H1 (cell line): Measurements from ENCODE around the gene C12orf42. TPM values are rescaled to one million over a fixed set of nuclear protein-coding genes. Genes with fewer than 3 reads are reported as not detected.

Experiments used
- CTCF ChIA-PET: fragments of 300-600 bp; sonication (Branson Sonifier 250); formaldehyde crosslinking; loops from one replicate; lab custom pipeline; 2021; ENCODE audit not compliant: partially characterized antibody; lab: Charles Lee
- POLR2A ChIA-PET: fragments of 300-600 bp; sonication (Branson Sonifier 250); formaldehyde crosslinking; loops from one replicate; lab custom pipeline; 2021; ENCODE audit warnings: inconsistent platforms; ENCODE audit not compliant: partially characterized antibody; lab: Charles Lee
- DNase-seq, 2 experiments: peaks; one replicate each; pipeline versions ENCODE4 v3.0.0 to v3.0.0-alpha.2; 2010 to 2022; ENCODE audit warnings: low spot score in 2 of 2, low read depth in 1 of 2, mixed read lengths in 1 of 2
- FAIRE-seq: peaks from 2 replicates; lab custom pipeline; 2011; peaks lifted over from hg19 to GRCh38; lab: Jason Lieb, UNC
- H2AFZ ChIP-seq: 2 replicates; pipeline ENCODE4 v1.8.1; 2012; ENCODE audit warnings: low read length, inconsistent platforms
- H2AK5ac ChIP-seq: 2 replicates; pipeline ENCODE4 v1.6.1; 2013; ENCODE audit warnings: low read depth, low read length
- H2BK120ac ChIP-seq: replicated peaks from 2 replicates; pipeline ENCODE3; 2013; ENCODE audit warnings: low read depth, low read length, inconsistent platforms
- H2BK12ac ChIP-seq: 2 replicates; pipeline ENCODE4 v1.6.1; 2013; ENCODE audit warnings: low read depth, low read length
- H2BK15ac ChIP-seq: 2 replicates; pipeline ENCODE4 v1.6.1; 2013; ENCODE audit warnings: low read length
- H2BK20ac ChIP-seq: 2 replicates; pipeline ENCODE4 v1.6.1; 2013; ENCODE audit warnings: low read length
- H2BK5ac ChIP-seq: 2 replicates; pipeline ENCODE4 v1.6.1; 2013; ENCODE audit warnings: low read depth, low read length
- H3K14ac ChIP-seq: 2 replicates; pipeline ENCODE4 v1.6.1; 2013; ENCODE audit warnings: inconsistent platforms; ENCODE audit not compliant: insufficient read length
- H3K18ac ChIP-seq: 2 replicates; pipeline ENCODE4 v1.6.1; 2013; ENCODE audit warnings: low read length; ENCODE audit errors: extremely low read depth
- H3K23ac ChIP-seq: 2 replicates; pipeline ENCODE4 v1.6.1; 2013; ENCODE audit warnings: inconsistent platforms; ENCODE audit not compliant: insufficient read length
- H3K23me2 ChIP-seq: 2 replicates; pipeline ENCODE4 v1.6.1; 2013; ENCODE audit warnings: low read depth, low read length
- H3K27ac ChIP-seq: 2 replicates; pipeline ENCODE4 v1.6.1; 2011; ENCODE audit warnings: low read depth, low read length, inconsistent platforms
- H3K27me3 ChIP-seq, 4 experiments: replicated peaks in 1 of 4; 1 replicate in 1 of 4; 2 replicates in 3 of 4; pipeline versions ENCODE4 v1.6.1 to v1.8.1; 2011 to 2013; ENCODE audit warnings: low read length in 3 of 4, mild to moderate bottlenecking in 3 of 4, inconsistent platforms in 2 of 4, mixed read lengths in 2 of 4, moderate library complexity in 1 of 4; ENCODE audit not compliant: control insufficient read depth in 3 of 4, insufficient read depth in 3 of 4; ENCODE audit errors: extremely low read depth in 1 of 4
- H3K36me3 ChIP-seq, 4 experiments: 2 replicates each; pipeline versions ENCODE4 v1.6.1 to v1.8.1; 2011 to 2013; ENCODE audit warnings: mild to moderate bottlenecking in 4 of 4, low read length in 3 of 4, moderate library complexity in 2 of 4, control low read depth in 1 of 4, inconsistent platforms in 1 of 4; ENCODE audit not compliant: insufficient read depth in 4 of 4, control insufficient read depth in 2 of 4
- H3K4ac ChIP-seq: replicated peaks from 2 replicates; pipeline ENCODE3; 2013; ENCODE audit warnings: low read length, low read depth, mixed read lengths, inconsistent platforms; ENCODE audit not compliant: insufficient read length
- H3K4me1 ChIP-seq, 4 experiments: replicated peaks in 1 of 4; 1 replicate in 1 of 4; 2 replicates in 3 of 4; pipeline versions ENCODE4 v1.6.1 to v1.8.1; 2011 to 2013; ENCODE audit warnings: low read length in 3 of 4, inconsistent platforms in 2 of 4, mixed read lengths in 1 of 4; ENCODE audit not compliant: insufficient read depth in 4 of 4, control insufficient read depth in 3 of 4
- H3K4me2 ChIP-seq, 2 experiments: 2 replicates each; pipeline versions ENCODE4 v1.6.1 to v1.8.1; 2011 to 2013; ENCODE audit warnings: low read depth in 2 of 2, low read length in 2 of 2, control low read depth in 1 of 2, inconsistent platforms in 1 of 2, mild to moderate bottlenecking in 1 of 2; ENCODE audit not compliant: insufficient read depth in 1 of 2
- H3K4me3 ChIP-seq, 4 experiments: fragments of 200-600, 300-600 bp in 1 of 4; sonication (generic), shearing (Covaris generic), sonication (Bioruptor Twin) in 1 of 4; 2 replicates each; pipeline versions ENCODE4 v1.5.1 to v1.8.1; 2011 to 2016; ENCODE audit warnings: low read length in 4 of 4, low read depth in 3 of 4, control low read depth in 2 of 4, inconsistent platforms in 2 of 4, mild to moderate bottlenecking in 2 of 4, mixed read lengths in 1 of 4, moderate library complexity in 1 of 4; ENCODE audit not compliant: insufficient read depth in 2 of 4; ENCODE audit errors: extremely low read depth in 1 of 4
- H3K56ac ChIP-seq: replicated peaks from 2 replicates; pipeline ENCODE3; 2013; ENCODE audit warnings: low read depth, mild to moderate bottlenecking, mixed read lengths, low read length, inconsistent platforms; ENCODE audit not compliant: insufficient read length
- H3K79me1 ChIP-seq: 2 replicates; pipeline ENCODE4 v1.6.1; 2013; ENCODE audit warnings: low read depth, low read length, control low read depth
- H3K79me2 ChIP-seq, 2 experiments: 2 replicates each; pipeline versions ENCODE4 v1.6.1 to v1.8.1; 2012 to 2013; ENCODE audit warnings: low read length in 2 of 2, mild to moderate bottlenecking in 2 of 2, inconsistent platforms in 1 of 2; ENCODE audit not compliant: insufficient read depth in 2 of 2, control insufficient read depth in 1 of 2
- H3K9ac ChIP-seq, 4 experiments: replicated peaks in 1 of 4; 1 replicate in 1 of 4; 2 replicates in 3 of 4; pipeline versions ENCODE4 v1.6.1 to v1.8.1; 2011 to 2013; ENCODE audit warnings: low read depth in 3 of 4, low read length in 3 of 4, control low read depth in 2 of 4, mild to moderate bottlenecking in 2 of 4, moderate library complexity in 2 of 4, inconsistent platforms in 1 of 4; ENCODE audit errors: extremely low read depth in 1 of 4
- H3K9me3 ChIP-seq, 2 experiments: 2 replicates each; pipeline versions ENCODE4 v1.6.1 to v1.8.1; 2012 to 2013; ENCODE audit warnings: mild to moderate bottlenecking in 2 of 2, moderate library complexity in 2 of 2, control low read depth in 1 of 2, inconsistent platforms in 1 of 2, low read depth in 1 of 2, low read length in 1 of 2, mixed read lengths in 1 of 2; ENCODE audit not compliant: insufficient read depth in 2 of 2
- H4K20me1 ChIP-seq, 2 experiments: replicated peaks in 1 of 2; 2 replicates each; pipeline versions ENCODE3 to v1.8.1; 2011 to 2013; ENCODE audit warnings: inconsistent platforms in 2 of 2, low read length in 2 of 2, mild to moderate bottlenecking in 1 of 2; ENCODE audit not compliant: insufficient read depth in 2 of 2, control insufficient read depth in 1 of 2
- H4K5ac ChIP-seq: 2 replicates; pipeline ENCODE4 v1.6.1; 2013; ENCODE audit warnings: low read length, low read depth, mixed read lengths, inconsistent platforms; ENCODE audit not compliant: insufficient read length
- H4K8ac ChIP-seq: 2 replicates; pipeline ENCODE4 v1.8.0; 2013; ENCODE audit warnings: mild to moderate bottlenecking, moderate library complexity, low read length, inconsistent platforms; ENCODE audit not compliant: insufficient read depth; ENCODE audit errors: extremely low read depth
- H4K91ac ChIP-seq: replicated peaks from 2 replicates; pipeline ENCODE3; 2013; ENCODE audit warnings: low read length, mixed read lengths, inconsistent platforms; ENCODE audit not compliant: insufficient read length
- CBX8 ChIP-seq: fragments of 300-800, 300-1000 bp; sonication (generic); IDR thresholded peaks from 2 replicates; pipeline ENCODE4 v1.7.1; 2016; ENCODE audit warnings: low read depth, low read length, borderline replicate concordance
- CTCF ChIP-seq, 3 experiments: IDR thresholded peaks; 1 replicate in 2 of 3; 2 replicates in 1 of 3; pipeline versions ENCODE4 v1.5.1 to v1.6.1; 2011; ENCODE audit warnings: low read length in 3 of 3, mild to moderate bottlenecking in 3 of 3, inconsistent platforms in 2 of 3, low read depth in 1 of 3, moderate library complexity in 1 of 3; ENCODE audit not compliant: insufficient read depth in 1 of 3; ENCODE audit errors: control extremely low read depth in 1 of 3
- KDM4A ChIP-seq: IDR thresholded peaks from one replicate; pipeline ENCODE4 v1.7.1; 2012; ENCODE audit warnings: low read depth, mild to moderate bottlenecking, moderate library complexity, low read length, inconsistent platforms; ENCODE audit not compliant: severe bottlenecking
- RFX5 ChIP-seq: IDR thresholded peaks from 2 replicates; pipeline ENCODE4 v1.6.1; 2011; ENCODE audit warnings: low read depth, low read length, improper control_type of control experiment, borderline replicate concordance
- WGBS, 2 experiments: shearing (Covaris generic) in 1 of 2; methylation state at CpG; one replicate each; pipeline versions ENCODE4 v1.1.6 to v1.1.7; 2013 to 2015; ENCODE audit warnings: low lambda C conversion rate in 2 of 2, mixed read lengths in 2 of 2, inconsistent platforms in 1 of 2, low coverage in 1 of 2, missing lambda C conversion rate in 1 of 2; ENCODE audit not compliant: insufficient replicate concordance in 2 of 2, insufficient coverage in 1 of 2, insufficient read length in 1 of 2; ENCODE audit errors: extremely low coverage in 1 of 2, missing lambda C conversion rate in 1 of 2; 5-methylcytosine and 5-hydroxymethylcytosine counted together
- long read RNA-seq, 2 experiments: library from RNA in 1 of 2; library from capped mRNA in 1 of 2; stranded (forward); transcript quantifications; one replicate each; pipeline ENCODE4 v2.0.0, GENCODE V29; 2021; ENCODE audit warnings: inconsistent platforms in 1 of 2
- polyA minus RNA-seq, 3 experiments: library from RNA; depleted of rRNA, polyadenylated mRNA; stranded (reverse); fragments of >200 nt; gene quantifications; 1 replicate in 2 of 3; 2 replicates in 1 of 3; pipeline ENCODE4 v1.2.3, GENCODE V29; 2011
- polyA plus RNA-seq, 7 experiments: library from polyadenylated mRNA; depleted of rRNA in 3 of 7; stranded (reverse) in 5 of 7; unstranded in 2 of 7; fragments of >200 nt in 5 of 7; fragments of 200-250 nt in 2 of 7; gene quantifications; 1 replicate in 5 of 7; 2 replicates in 1 of 7; 4 replicates in 1 of 7; pipeline versions ENCODE4 v1.2.1 to v1.2.3, GENCODE V29; 2011 to 2013; ENCODE audit warnings: missing spikeins in 2 of 7, mixed read lengths in 2 of 7
- total RNA-seq: library from RNA; stranded (reverse); fragmentation: NEBNext Ultra II Directional; extraction: Animal tissue kit (Norgen Biotek cat#: 25700); gene quantifications from 2 replicates; pipeline ENCODE4 v1.2.1, GENCODE V29; 2021
- TF ChIP-seq, protein P1 (sequence below): IDR thresholded peaks from 2 replicates; pipeline ENCODE4 v1.6.1; 2012; ENCODE audit warnings: inconsistent platforms

Gene C12orf42
- total RNA-seq (not detected in 2 replicates), polyA plus RNA-seq (2011; rRNA removed) (0.05 and 0.28 TPM in 2 replicates), polyA minus RNA-seq (2011; rRNA and poly(A)+ RNA removed) (not detected in 2 replicates)
- polyA plus RNA-seq (2011; cell fraction: cytosol; rRNA removed): 0.09 TPM
- 0.10 TPM for polyA plus RNA-seq (2011; cell fraction: nucleus; rRNA removed)
- not detected in 4 replicates for polyA plus RNA-seq (2012, experiment 1 of 2)
- not detected for polyA plus RNA-seq (2012, experiment 2 of 2)
- 0.10 TPM for polyA plus RNA-seq (2013, experiment 1 of 2)
- polyA plus RNA-seq (2013, experiment 2 of 2): 0.04 TPM
- polyA minus RNA-seq (2011; cell fraction: cytosol; rRNA and poly(A)+ RNA removed): not detected
- not detected for polyA minus RNA-seq (2011; cell fraction: nucleus; rRNA and poly(A)+ RNA removed)
- long read RNA-seq, experiment 1: 0 reads
- long read RNA-seq, experiment 2: 0 reads

DNA sequence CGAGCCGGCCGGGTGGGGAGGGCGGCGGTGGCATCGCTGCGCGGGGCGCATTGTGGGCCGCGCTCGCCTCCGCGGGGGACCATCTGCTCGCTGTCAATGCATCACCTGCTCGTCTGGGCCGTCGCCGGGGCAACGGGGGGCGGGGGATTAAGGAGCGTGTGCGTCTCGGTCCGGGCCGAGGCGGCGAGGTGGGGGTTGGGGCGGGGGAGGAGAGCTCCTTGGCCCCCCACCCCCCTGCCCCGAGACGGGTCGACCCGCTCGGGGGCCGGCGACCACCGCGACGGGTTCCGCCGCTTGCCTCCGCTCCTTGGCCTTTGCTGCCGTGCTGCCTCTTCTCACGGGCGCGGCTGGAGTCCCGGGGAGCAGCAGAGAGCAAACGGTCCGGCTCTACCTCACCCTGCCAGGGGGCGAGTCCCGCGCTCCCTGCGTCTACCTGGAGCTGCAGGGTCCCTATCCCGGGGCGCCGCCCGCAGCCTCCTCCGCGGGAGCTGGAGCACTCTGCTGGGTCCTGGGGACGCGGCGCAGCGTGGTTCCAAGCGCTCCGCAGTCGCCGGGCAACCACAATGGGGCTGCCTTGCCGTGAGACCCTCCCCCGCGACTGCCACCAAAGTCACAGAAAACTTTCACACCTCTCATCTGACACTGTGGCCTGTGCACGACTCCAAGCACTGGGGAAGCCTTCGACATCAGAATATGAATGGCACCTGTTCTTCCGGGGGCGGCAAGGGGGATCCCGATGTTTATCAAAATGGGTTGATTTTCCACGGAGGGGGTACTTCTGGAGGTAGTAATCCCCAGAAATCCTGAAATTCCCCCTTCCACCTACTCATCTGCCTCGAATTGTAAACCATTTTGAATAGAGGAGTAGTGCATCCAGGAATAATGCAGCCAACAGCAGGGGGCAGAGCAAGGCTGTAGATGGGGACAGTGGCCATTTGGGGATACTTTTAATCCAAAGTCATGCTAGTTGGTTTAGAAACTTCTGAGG, at the start of gene C12orf42:
Gene C12orf42 (minus strand): TSS at position 500 of the 988 bp plus-strand sequence. CDS start 17,542 bp downstream, outside the sequence.
- Histone ChIP-seq H3K4me2 (peak within 1 kb of the TSS; percentile 65 to 87), H3K27ac (no peak within 1 kb of the TSS), H3K23me2 (peaks cover 7% of the 10 kb centered on the region; the same call in 1 of the 2 replicates), H3K4me3 (peak within 1 kb of the TSS; percentile 61 to 75 (median 62)), H3K79me2 (no peaks in the 10 kb centered on the region), H3K14ac (no peak within 1 kb of the TSS), H4K8ac (peak within 1 kb of the TSS; percentile 57; the same call in 1 of the 2 replicates), H2BK15ac (0 out of 2 replicates have a peak within 1 kb of the TSS, but pooled peaks have one; percentile 32), H3K4ac (no peak within 1 kb of the TSS), H3K9me3 (no peaks in the 10 kb centered on the region), H4K20me1 (no peaks in the 10 kb centered on the region), H3K36me3 (no peaks in the 10 kb centered on the region), H3K18ac (no peak within 1 kb of the TSS), H3K23ac (no peak within 1 kb of the TSS), H2BK120ac (no peak within 1 kb of the TSS), H3K56ac (no peak within 1 kb of the TSS), H2AFZ (0 out of 2 replicates have a peak within 1 kb of the TSS, but pooled peaks have one; percentile 33), H3K27me3 (peaks cover 0 to 4% (median 0%) of the 10 kb centered on the region in 4 experiments; a peak in 1 of 7 replicates), H3K9ac (no peak within 1 kb of the TSS), H3K4me1 (peaks cover 2 to 12% (median 3%) of the 10 kb centered on the region in 4 experiments; a peak in 6 of 7 replicates), H4K91ac (no peak within 1 kb of the TSS), H2BK12ac (no peak within 1 kb of the TSS), H2BK5ac (peak within 1 kb of the TSS; percentile 14; the same call in 1 of the 2 replicates), H2AK5ac (no peak within 1 kb of the TSS), H4K5ac (no peak within 1 kb of the TSS), H3K79me1 (no peaks in the 10 kb centered on the region), H2BK20ac (no peak within 1 kb of the TSS)
- 2% methylated on average over 31 of the region's 77 CpGs; no CpG with 5 or more reads in 1 of the 2 experiments for WGBS, 2 experiments
- ChIA-PET POLR2A (interaction anchor here (1.3 kb wide), 1 partner anchor 61 kb away, joined by 3 read pairs; no protein-coding TSS in a partner anchor), CTCF (interaction anchor here (0.9 to 2.2 kb wide), 12 partner anchors 9 to 170 kb away, joined by 3 to 7 read pairs (median 5); no protein-coding TSS in a partner anchor)
- peak; percentile 53 to 82 for DNase-seq
- no peak for FAIRE-seq
- TF ChIP-seq CBX8: no peak
- TF ChIP-seq KDM4A: peak; percentile 77
- peak; percentile 13 to 49 (median 37) for TF ChIP-seq CTCF (IDR thresholded peaks at IDR 0.05; ENCODE audit: control extremely low read depth in 1 of 3, insufficient read depth in 1 of 3, low read depth in 1 of 3, low read length in 3 of 3)
- no peak for TF ChIP-seq RFX5
- TF ChIP-seq, protein P1, sequence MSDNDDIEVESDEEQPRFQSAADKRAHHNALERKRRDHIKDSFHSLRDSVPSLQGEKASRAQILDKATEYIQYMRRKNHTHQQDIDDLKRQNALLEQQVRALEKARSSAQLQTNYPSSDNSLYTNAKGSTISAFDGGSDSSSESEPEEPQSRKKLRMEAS: peak; percentile 66
